Kidney (tissue), 14 donors: ENCODE results near the gene NR3C2. TPM values are rescaled to one million over a fixed set of nuclear protein-coding genes. Genes with fewer than 3 reads are reported as not detected.

Experiments used
- DNase-seq, 5 donors: peaks; one replicate each; pipeline ENCODE4 v3.0.0-alpha.2; 2013 to 2020
- FAIRE-seq: peaks from 2 replicates; lab custom pipeline; 2012; peaks lifted over from hg19 to GRCh38; lab: Jason Lieb, UNC
- H3K27ac ChIP-seq, 2 donors: one replicate each; pipeline ENCODE4 v1.7.0; 2013; ENCODE audit warnings: low read depth in 2 of 2, low read length in 2 of 2, inconsistent platforms in 1 of 2
- H3K27me3 ChIP-seq: one replicate; pipeline ENCODE4 v1.7.1; 2013; ENCODE audit warnings: low read length, inconsistent platforms; ENCODE audit not compliant: control insufficient read depth, insufficient read depth
- H3K36me3 ChIP-seq, 3 donors: one replicate each; pipeline versions ENCODE4 v1.7.0 to v1.7.1; 2013; ENCODE audit warnings: low read length in 3 of 3, control low read depth in 1 of 3, inconsistent platforms in 1 of 3; ENCODE audit not compliant: insufficient read depth in 3 of 3, control insufficient read depth in 2 of 3
- H3K4me1 ChIP-seq, 3 donors: one replicate each; pipeline versions ENCODE4 v1.7.0 to v1.7.1; 2013; ENCODE audit warnings: low read length in 3 of 3, inconsistent platforms in 1 of 3, low read depth in 1 of 3; ENCODE audit not compliant: control insufficient read depth in 2 of 3, insufficient read depth in 2 of 3
- H3K4me3 ChIP-seq, 3 donors: one replicate each; pipeline versions ENCODE4 v1.7.0 to v1.8.1; 2013; ENCODE audit warnings: low read length in 3 of 3, control low read depth in 1 of 3, inconsistent platforms in 1 of 3
- H3K9ac ChIP-seq, 3 donors: one replicate each; pipeline versions ENCODE4 v1.7.0 to v1.7.1; 2013; ENCODE audit warnings: low read length in 3 of 3, control low read depth in 1 of 3, inconsistent platforms in 1 of 3
- H3K9me3 ChIP-seq, 3 donors: one replicate each; pipeline versions ENCODE4 v1.7.0 to v1.7.1; 2013; ENCODE audit warnings: low read length in 3 of 3, control low read depth in 1 of 3, inconsistent platforms in 1 of 3; ENCODE audit not compliant: control insufficient read depth in 2 of 3, insufficient read depth in 1 of 3
- CTCF ChIP-seq: IDR thresholded peaks from 3 replicates; pipeline ENCODE4 v1.5.1; 2012; ENCODE audit warnings: mild to moderate bottlenecking, moderate library complexity, borderline replicate concordance; ENCODE audit not compliant: insufficient read depth; ENCODE audit errors: extremely low read depth
- intact Hi-C: fragments of 100-400 bp; cut with DNase I; formaldehyde crosslinking; loops from one replicate; pipeline ENCODE4 v1.11.1; 2022
- polyA plus RNA-seq: library from polyadenylated mRNA; stranded (reverse); fragments of 350-450 nt; fragmentation: Illumina TruSeq; extraction: RNeasy Lipid Tissue Mini Kit (QIAGEN cat#74804); gene quantifications from one replicate; pipeline ENCODE4 v1.2.3, GENCODE V29; 2014; ENCODE audit warnings: low read depth, low replicate concordance; ENCODE audit not compliant: insufficient read depth
- total RNA-seq: library from RNA; stranded (reverse); fragmentation: NEBNext Ultra II Directional; extraction: Animal tissue kit (Norgen Biotek cat#: 25700); gene quantifications from one replicate; pipeline ENCODE4 v1.2.1, GENCODE V29; 2021
- donor health status: control.
- donor health status: control.
- donor health status: control.
- donor health status: control.
- donor health status: control.
- donor health status: DM: yes; HTN: yes; CAD: no.
- donor health status: Normal renal cell carcinoma (clear cell type).

Gene NR3C2
- total and polyA plus RNA-seq, 2 donors from 2014 or later, result 8.7 to 43.4 TPM

GRCh38 chr4:148097801-148098200, 344.4 kb downstream of the NR3C2 start:
- FAIRE-seq, result no peak
- no peaks in the 10 kb centered on the region for H3K4me1 ChIP-seq
- no peak overlapping the region for H3K9ac ChIP-seq
- H3K9me3 ChIP-seq, result no peaks in the 10 kb centered on the region
- H3K4me3 ChIP-seq, result no peak overlapping the region
- H3K27me3 ChIP-seq, result no peaks in the 10 kb centered on the region
- TF ChIP-seq CTCF, result no peak
- peaks cover 0 to 8% (median 0%) of the 10 kb centered on the region in 3 donors for H3K36me3 ChIP-seq
- H3K27ac ChIP-seq, result no peak overlapping the region
- intact Hi-C loops, result no loop called here
- no peak for DNase-seq

- FAIRE-seq, result no peak
- Histone ChIP-seq H3K27me3 (no peaks in the 10 kb centered on the region), H3K9me3 (no peaks in the 10 kb centered on the region), H3K36me3 (peaks cover 0 to 5% (median 0%) of the 10 kb centered on the region in 3 donors), H3K4me3 (no peak overlapping the region), H3K4me1 (no peaks in the 10 kb centered on the region), H3K9ac (no peak overlapping the region), H3K27ac (no peak overlapping the region)
- TF ChIP-seq CTCF, result no peak
- intact Hi-C loops, result no loop called here
- DNase-seq, result no peak
These were observed 346.8 kb downstream of the NR3C2 start for GRCh38 chr4:148095346-148095923.

GRCh38 chr4:148094149-148094548, 348.1 kb downstream of the NR3C2 start:
- intact Hi-C loops, result no loop called here
- DNase-seq, result no peak
- Histone ChIP-seq H3K9me3 (no peaks in the 10 kb centered on the region), H3K27ac (no peak overlapping the region), H3K4me1 (no peaks in the 10 kb centered on the region), H3K4me3 (no peak overlapping the region), H3K9ac (no peak overlapping the region), H3K36me3 (peaks cover 0 to 5% (median 0%) of the 10 kb centered on the region in 3 donors), H3K27me3 (no peaks in the 10 kb centered on the region)
- TF ChIP-seq CTCF, result no peak
- FAIRE-seq, result no peak

- no peak for TF ChIP-seq CTCF
- FAIRE-seq (no peak), DNase-seq (no peak)
- no peaks in the 10 kb centered on the region for H3K4me1 ChIP-seq
- no peaks in the 10 kb centered on the region for H3K9me3 ChIP-seq
- no peak overlapping the region for H3K27ac ChIP-seq
- intact Hi-C loops, result no loop called here
- H3K9ac ChIP-seq, result no peak overlapping the region
- H3K36me3 ChIP-seq, result peaks cover 0 to 5% (median 0%) of the 10 kb centered on the region in 3 donors
- no peaks in the 10 kb centered on the region for H3K27me3 ChIP-seq
- H3K4me3 ChIP-seq, result no peak overlapping the region
These were observed 349.1 kb downstream of the NR3C2 start for GRCh38 chr4:148093065-148093464.
